ENCODE measurements around the gene MYG1. TPM values are rescaled to one million over a fixed set of nuclear protein-coding genes. Genes with fewer than 3 reads are reported as not detected.

The MYG1 gene
- total RNA-seq, 1 experiment from 2014 or later: 91.8 TPM

DNA sequence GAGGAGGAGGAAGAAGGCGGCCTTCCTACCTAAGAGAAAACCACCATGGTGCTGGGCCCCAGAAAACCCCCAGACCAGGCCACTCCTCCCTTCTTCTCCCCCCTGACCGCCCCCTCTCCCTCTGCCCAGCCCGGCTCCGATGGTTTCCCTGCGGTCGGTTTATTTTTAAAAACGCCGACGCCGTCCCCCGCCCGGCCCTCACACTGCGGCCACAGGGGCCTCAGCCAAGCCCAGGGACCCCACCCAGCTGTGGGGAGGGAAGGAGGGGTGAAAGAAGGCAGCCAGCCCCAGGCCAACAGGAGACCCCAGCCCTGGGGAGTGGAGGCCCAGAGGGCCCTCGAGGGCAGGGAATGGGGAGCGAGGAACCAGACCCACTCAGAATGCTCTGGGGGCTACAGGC, 33.2 kb downstream of the MYG1 start:
- Histone ChIP-seq H3K56ac (ENCODE audit: insufficient read length, low read depth, low read length) (no peak overlapping the region), H4K8ac (replicated peaks; ENCODE audit: insufficient read length, low read depth, low read length) (no peak overlapping the region), H3K27me3 (ENCODE audit: insufficient read depth, low read length) (peaks cover 5% of the 10 kb centered on the region), H4K5ac (ENCODE audit: insufficient read length, low read depth, low read length) (no peak overlapping the region), H3K9ac (ENCODE audit: extremely low read depth, insufficient read length, low read length) (no peak overlapping the region), H2BK20ac (ENCODE audit: low read depth, low read length, poor library complexity, severe bottlenecking) (no peak overlapping the region), H2BK120ac (ENCODE audit: low read depth, low read length, poor library complexity, severe bottlenecking) (no peak overlapping the region), H3K23ac (ENCODE audit: insufficient read length, low read depth, low read length) (no peak overlapping the region), H4K91ac (ENCODE audit: insufficient read length, low read depth, low read length) (no peak overlapping the region), H2AFZ (ENCODE audit: low read length) (no peak overlapping the region), H2BK12ac (ENCODE audit: insufficient read length, low read depth, low read length) (no peak overlapping the region), H4K20me1 (ENCODE audit: control insufficient read depth, insufficient read depth, insufficient read length) (no peaks in the 10 kb centered on the region), H3K4me2 (ENCODE audit: insufficient read depth, insufficient read length, low read length) (no peak overlapping the region), H3K79me1 (ENCODE audit: insufficient read depth, low read depth, low read length, poor library complexity, severe bottlenecking) (no peaks in the 10 kb centered on the region), H3T11ph (ENCODE audit: low read length) (no peak overlapping the region), H3K23me2 (ENCODE audit: insufficient read length, low read depth, low read length, poor library complexity, severe bottlenecking) (no peaks in the 10 kb centered on the region), H2BK5ac (ENCODE audit: insufficient read length, low read length) (no peak overlapping the region), H3K18ac (ENCODE audit: insufficient read length, low read depth, low read length) (no peak overlapping the region), H3K4me1 (ENCODE audit: insufficient read depth, low read length) (no peaks in the 10 kb centered on the region; the same call in 1 of the 2 replicates), H3K27ac (ENCODE audit: insufficient read length, low read depth, low read length) (no peak overlapping the region), H3K14ac (ENCODE audit: insufficient read depth, low read length) (no peak overlapping the region), H3K79me2 (ENCODE audit: insufficient read depth, low read length) (no peaks in the 10 kb centered on the region), H3K9me3 (ENCODE audit: control insufficient read depth, low read depth, low read length) (no peaks in the 10 kb centered on the region), H2AK5ac (ENCODE audit: insufficient read length, low read length) (no peak overlapping the region), H3K4ac (ENCODE audit: low read depth, low read length) (no peak overlapping the region), H2BK15ac (ENCODE audit: low read depth, low read length) (no peak overlapping the region)
- WGBS (ENCODE audit: extremely low coverage, insufficient read length, low lambda C conversion rate): no CpG with 5 or more reads among the region's 15 CpGs
- Mint-ChIP-seq H3K27ac (no peak overlapping the region), H3K36me3 (ENCODE audit: insufficient read depth in 1 of 3, low read depth in 3 of 3) (no peaks in the 10 kb centered on the region), H3K4me3 (no peak overlapping the region), H3K9me3 (no peaks in the 10 kb centered on the region), H3K4me1 (peaks cover 12 to 25% of the 10 kb centered on the region in 2 experiments), H3K27me3 (ENCODE audit: low read depth) (peaks cover 78% of the 10 kb centered on the region)
- no peak for DNase-seq
- TF ChIP-seq, protein P1, sequence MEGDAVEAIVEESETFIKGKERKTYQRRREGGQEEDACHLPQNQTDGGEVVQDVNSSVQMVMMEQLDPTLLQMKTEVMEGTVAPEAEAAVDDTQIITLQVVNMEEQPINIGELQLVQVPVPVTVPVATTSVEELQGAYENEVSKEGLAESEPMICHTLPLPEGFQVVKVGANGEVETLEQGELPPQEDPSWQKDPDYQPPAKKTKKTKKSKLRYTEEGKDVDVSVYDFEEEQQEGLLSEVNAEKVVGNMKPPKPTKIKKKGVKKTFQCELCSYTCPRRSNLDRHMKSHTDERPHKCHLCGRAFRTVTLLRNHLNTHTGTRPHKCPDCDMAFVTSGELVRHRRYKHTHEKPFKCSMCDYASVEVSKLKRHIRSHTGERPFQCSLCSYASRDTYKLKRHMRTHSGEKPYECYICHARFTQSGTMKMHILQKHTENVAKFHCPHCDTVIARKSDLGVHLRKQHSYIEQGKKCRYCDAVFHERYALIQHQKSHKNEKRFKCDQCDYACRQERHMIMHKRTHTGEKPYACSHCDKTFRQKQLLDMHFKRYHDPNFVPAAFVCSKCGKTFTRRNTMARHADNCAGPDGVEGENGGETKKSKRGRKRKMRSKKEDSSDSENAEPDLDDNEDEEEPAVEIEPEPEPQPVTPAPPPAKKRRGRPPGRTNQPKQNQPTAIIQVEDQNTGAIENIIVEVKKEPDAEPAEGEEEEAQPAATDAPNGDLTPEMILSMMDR (conservative IDR thresholded peaks at IDR 0.05): no peak

Measured in H9 (cell line).